GM21360 (cell line): ENCODE measurements around the gene ROM1.
"Not testable (repeated sequence)": the region's sequence is repeated elsewhere in the genome, so short reads cannot be mapped to it uniquely, and the experiment has no call there.

Experiments used
- ATAC-seq: cut with Tn5 transposase; IDR thresholded peaks from one replicate; pipeline ENCODE4 v1.9.1; 2021; ENCODE audit warnings: mild to moderate bottlenecking, moderate library complexity; ENCODE audit not compliant: unreplicated experiment

ROM1 gene

DNA sequence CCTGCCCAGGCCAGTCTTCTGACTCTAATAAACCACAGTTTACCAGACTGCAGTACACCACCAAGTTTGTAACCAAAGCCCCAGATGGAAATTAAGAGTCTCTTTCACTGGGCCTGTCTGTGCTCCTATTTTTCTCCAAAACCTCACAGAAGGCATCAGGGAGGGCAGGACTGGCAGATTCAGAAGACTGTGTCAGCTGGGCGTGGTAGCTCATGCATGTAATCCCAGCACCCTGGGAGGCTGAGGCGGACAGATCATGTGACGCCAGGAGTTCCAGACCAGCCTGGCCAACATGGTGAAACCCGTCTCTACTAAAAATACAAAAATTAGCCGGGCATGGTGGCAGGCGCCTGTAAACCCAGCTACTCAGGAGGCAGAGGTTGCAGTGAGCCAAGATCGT lies 27.7 kb upstream of the ROM1 start:
- ATAC-seq: not testable (repeated sequence)

DNA sequence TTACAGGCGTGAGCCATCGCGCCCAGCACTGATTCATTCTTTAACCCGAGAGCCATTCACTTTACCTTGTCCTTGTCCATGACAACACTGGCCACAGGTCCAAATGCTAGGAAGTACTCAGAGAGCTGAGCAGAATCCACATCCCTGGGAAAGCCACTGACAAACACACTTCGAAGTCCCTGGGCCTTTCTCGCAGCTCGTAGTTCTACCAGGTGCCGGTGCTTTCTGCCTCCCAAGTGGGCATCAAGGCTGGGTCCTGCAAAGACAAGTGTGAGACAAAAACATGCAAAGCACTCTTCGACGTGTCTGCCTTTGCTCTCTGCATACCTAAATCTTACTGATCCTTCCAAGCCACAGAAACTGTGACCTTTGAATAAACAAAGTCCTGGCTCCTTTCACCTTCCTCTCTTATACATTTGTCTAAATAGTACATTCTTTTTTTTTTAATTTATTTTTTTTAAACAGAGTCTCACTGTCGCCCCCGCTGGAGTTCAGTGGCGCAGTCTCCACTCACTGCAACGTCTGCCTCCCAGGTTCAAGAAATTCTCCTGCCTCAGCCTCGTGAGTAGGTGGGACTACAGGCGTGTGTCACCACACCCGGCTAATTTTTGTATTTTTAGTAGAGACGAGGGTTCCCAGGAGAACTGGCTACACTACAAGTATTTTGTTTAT lies 24.0 kb upstream of the ROM1 start:
- ATAC-seq: no peak

DNA sequence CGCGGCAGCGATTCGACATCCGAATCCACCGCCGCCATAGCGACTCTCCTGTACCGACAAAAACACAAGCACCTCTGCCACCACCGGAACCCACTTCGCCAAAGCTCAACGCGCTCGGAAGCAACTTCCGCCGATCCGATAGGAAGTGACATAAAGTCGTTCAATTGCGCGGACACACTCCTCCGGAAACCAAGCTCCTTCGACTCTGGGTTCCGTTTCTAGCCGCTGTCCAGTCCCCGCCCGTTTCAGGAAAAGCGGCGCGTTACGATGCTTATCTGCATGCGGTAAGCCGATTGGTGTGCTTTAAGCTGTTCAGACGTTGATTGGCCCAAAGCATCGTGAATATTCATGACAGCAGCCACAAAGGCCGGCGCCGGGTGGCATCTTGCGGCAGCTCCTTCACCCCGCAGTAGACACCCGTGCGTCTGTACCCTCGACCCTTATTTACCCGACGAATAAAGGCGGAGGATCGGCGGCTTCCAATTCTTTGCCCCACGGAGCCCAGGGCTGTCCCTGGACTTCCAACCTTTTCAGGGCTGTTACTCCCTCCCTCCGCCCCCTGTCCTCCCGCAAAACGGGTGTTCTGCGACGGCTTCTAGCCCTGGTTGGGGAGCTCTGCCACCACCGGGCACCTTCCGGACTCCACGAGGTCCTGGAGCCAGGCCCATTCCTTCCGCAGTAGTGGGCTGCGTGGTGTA lies 21.5 kb upstream of the ROM1 start, which contains the start of gene TUT1:
Gene TUT1 (minus strand): TSS at position 76 of the 698 bp plus-strand sequence. CDS start 38 bp downstream, at position 38.
- ATAC-seq: peak; percentile 82

DNA sequence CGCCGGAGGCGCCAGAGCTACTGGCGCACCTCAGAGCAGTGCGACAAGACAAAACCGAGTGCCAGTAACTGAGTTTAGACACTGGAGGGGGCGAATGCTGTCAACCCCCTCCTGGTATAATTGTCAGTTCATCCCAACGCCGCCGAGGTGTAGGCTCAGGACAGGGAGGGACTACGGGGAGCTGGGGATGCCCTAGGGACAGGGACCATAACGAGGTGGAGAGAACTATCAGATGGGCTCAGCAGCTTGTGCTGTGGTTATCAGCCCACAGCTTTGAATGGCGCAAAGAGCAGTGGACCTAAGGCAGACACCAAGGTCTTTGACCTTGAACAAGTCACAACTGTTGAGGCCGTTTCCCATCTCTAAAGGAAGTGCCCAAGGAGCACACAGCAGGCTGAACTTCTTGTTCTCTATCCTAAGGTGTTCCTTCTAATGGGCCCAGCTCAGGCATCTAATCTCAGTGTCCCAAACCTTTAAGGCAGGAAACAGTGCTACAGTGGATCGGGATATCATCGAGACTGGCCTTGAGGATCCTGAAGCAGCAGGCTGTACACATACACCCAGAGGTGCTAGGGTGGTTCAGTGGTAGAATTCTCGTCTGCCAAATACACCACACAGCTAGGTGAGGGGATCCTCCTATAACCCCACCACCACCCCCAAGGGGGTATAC lies 20.8 kb upstream of the ROM1 start:
- ATAC-seq: no peak

DNA sequence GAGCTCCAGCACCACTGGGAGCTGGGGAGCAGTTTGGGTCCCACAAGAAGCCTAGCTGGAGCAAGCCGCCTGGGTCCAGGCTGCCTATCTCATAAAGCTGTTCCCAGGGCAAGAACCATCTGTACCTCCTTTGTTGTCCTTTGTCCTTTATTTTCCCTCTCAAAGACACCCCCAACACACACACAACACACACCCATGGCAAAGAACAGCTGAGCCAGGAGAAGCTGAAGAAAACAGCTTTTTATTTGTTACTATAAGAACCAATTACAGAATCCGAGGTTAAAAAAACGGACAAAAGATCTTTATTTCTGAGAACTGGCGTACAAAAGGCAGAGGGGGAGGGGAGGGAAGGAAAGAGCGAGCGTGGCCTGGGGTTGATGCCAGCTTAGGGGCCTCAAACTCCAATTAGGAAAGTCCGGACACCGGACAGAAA lies 20.1 kb upstream of the ROM1 start:
- ATAC-seq: no peak

DNA sequence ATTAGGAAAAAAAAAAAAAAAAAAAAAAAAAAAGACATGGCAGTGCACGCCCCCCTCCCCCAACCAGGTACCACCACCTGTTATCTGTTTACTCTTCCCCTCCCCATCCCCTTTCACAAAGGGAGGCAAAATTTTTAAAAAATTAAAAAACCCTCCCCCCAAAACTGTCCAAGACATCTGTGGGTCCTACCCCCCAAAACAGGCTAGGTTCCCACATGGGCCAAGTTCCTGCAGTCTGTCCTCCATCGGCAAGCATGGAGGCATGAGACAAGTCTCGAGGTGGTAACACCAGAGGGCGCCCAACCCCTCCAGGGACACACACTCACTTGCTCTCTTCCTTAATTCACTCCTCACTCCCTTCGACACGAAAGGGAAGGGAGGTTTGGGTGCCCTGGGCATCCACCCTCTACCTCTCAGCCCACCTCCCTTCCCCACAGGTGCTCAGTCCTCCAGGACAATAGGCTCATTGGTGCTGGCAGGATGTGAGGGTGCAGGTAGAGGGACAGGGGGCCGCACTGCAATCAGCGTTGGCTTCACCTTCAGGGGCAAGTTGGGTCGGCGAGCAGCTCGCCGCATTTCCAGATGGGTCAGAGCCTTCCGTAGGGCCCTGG lies 19.5 kb upstream of the ROM1 start:
- ATAC-seq: no peak

DNA sequence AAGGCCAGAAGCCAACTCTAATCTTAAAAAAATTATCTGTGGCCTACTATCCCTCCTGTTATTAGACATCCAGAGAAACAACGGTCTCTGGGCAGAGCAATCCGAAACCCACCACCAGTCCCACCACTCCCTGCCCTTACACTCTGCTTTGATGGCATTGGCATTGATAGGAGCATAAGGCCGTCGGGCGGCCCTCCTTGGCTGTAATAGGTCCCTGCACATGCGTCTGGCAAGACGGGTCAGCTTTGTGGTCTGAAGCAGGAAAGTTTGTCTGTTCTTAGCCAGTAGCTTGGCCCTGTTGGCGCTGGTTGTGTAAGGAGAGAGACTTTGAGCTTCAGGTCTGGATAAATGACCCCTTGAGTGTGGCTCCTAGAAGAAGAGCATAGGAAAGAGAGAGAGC lies 17.9 kb upstream of the ROM1 start:
- no peak for ATAC-seq

DNA sequence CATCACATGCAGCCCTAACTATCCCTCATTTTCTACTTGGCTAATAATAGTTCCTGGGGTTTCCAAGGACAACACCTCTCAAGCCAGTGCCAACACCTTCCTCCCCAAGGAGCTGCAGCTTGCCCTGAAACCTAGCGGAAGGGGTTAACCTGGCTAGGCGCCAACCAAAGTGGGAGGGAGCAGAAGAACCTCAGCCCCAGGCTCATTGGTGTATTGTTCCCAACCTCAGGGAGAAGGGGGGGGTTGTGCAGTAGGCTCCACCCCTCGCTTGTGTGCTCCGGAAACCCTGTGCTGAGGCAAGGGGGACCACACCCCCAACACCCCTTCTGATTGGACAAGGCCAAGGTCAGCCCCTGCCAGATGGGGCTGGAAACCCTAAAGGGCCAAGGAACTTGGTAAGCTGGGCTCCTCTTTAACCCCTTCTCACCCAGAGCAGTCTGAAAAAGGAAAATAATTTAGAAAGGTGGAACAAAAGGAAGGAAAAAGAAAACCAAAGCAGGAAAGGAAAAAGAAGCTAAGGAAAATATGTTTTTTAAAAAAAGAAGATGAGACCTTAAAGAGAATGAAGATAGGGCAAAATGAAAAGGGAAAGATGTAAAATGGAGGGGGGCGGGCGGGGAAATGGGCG lies 13.9 kb upstream of the ROM1 start:
- peak; percentile 46 for ATAC-seq

DNA sequence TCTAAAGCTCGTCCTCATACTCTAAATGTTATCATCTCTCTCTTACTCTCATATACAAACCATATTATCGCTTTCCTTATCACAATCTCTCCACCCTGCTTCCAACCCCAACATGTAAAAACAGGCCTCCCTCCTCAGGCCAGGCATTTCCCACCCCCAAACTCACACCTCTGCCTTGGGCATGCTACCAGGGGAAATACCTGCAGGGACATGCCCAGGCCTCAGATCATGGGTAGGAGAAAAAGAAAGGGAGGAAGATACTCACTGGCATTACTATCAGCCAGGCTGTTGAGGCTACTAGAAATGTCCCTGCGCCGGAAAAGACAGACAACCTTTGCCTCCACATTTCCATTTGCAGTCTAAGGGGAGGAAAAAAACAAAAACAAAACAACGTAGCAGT lies 13.2 kb upstream of the ROM1 start:
- ATAC-seq: no peak

DNA sequence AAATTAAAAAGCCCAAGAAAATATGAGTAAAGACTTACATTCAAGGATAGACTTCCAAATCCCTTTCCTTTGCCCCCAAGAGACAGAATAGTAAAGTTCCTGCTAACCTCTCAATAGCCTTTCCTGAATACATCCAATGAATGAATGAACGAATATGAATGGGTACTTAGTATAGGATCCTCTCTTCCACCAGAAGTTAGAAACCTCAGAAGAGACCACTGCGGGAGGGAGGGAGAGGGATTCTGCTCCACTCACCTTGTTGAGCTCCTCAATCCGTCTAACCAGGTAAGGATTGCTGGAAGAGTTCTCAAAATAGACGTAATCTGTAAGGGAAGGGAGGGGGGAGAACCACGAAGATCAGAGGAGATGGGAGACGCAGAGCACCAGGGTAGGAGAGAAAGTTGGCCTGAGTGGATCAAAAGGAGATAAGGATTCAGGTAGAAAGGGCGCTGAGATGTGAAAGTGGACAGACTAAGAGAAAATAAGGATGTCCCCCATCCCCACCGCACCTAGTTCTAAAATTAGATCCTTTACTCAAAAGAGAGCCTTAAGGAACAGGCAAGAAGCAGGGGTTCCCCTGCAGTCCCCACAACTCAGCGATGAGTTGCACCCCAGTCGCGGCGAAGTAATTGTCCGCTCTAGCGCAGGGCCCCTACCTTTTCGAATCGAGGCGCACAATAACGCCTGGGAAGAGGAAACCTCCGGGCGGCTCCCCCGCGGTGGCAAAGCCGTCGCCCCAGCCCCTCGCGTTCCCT lies 12.5 kb upstream of the ROM1 start:
- ATAC-seq: no peak

DNA sequence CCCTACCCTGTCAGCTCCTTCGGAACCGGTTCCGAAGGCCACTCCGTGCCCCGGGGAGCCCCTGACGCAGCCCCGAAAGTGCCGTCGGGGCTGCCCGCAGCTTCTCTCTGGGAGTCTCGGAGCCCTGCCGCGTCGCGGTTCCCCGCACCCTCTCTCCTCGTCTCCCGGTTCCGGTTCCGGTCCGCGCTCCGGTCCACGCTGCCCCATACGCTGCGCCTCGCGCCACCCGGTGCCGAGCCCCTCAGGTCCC lies 12.0 kb upstream of the ROM1 start:
- ATAC-seq: no peak

DNA sequence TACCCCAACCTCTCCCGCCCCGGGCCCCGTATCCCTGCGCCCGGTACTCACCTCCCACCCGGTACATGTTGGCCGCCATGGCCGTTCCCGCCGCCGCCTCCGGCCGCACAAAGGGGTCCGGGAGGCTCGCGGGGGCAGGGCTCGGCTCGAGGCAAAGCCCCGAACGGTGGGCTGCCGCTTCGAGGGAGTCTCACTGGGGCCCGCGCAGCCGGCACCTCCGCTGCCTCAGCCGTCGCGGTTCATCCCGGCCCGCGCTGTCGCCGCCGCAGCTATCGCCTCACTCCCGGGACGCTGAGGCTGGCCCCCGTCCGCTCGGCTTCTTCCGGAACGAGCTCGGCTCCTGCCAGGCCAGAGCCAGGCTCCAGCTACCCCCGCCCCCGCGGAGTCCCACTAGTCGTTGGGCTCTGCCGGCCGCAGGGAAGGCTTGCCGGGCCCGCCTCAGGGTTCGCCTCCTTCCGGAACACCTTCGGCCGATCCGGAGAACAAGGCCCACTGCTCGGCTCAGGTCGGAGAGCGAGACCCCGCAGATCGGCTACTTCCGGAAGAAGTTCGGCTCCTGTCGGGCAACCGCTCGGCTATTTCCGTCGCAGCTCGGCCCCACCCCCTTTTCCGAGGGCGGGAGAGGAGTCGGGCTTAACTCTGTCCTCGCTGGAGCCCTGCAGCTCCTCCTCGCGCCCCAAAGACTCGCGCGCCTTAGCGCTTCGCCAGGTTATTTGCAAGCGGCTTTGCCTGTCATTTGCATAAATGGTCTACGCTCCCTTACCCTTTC lies 11.5 kb upstream of the ROM1 start, which contains the start of gene MTA2:
Gene MTA2 (minus strand): TSS at position 494 of the 769 bp plus-strand sequence. CDS start 415 bp downstream, at position 79.
- ATAC-seq: peak; percentile 67

DNA sequence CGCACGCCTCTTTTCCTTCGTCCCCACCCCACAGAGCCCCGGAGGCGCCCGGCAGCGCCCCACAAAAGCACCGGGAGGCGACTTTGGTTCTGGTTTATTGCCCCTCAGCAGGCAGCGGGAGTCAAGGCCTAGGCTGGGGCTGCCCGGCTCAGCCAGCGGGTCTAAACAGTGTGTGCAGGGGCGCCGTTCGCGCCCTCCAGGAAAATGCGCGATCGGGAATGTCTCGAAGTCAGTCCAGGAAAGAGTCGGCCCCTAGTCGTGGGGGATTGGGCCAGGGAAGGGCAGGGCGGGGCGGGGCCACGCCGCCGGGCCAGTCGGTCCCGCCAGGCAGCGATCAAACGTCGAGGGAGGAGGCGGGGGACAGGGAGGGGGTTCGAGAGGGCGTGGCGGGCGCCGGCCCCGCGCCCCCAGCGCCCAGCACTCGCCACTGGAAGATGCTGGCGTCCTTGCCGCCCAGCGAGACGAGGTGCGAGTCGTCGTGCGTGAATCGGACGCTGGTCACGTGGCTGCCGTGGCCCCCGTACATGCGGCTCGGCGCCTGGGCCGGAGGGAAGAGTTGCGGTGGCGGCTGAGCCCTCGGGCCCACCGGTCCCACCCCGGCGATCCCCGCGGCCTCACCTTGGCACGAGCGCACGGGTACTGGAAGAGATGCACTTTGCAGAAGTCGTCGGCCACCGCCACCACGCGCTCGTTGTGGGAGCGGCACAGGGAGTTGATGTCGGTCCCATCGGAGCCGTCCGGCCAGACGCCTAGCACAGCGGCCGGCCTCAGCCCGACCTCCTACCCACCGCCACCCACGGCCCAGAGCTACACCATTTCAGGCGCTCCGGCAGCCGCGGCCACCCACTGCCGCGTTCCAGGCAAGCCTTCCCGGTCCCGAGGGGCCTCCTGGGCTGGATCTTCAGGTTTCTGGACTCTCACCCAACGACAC lies 10.7 kb upstream of the ROM1 start:
- no peak for ATAC-seq

DNA sequence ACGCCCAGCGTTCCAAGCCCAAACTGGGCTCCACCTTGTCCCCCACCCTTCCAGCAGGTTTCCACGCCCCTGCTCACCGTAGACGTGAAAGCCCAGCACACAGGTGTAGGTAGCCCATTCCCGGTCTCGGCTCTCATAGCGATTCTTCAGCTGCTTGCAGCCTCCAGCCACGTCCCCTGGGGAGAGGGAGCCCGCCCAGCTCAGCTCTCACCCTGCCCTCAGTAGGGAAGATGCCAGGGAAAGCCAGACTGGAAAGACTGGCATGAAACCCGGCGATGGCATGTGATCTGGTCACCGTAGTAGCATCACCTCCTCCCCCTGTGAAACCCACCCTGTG lies 10.0 kb upstream of the ROM1 start:
- ATAC-seq: no peak

DNA sequence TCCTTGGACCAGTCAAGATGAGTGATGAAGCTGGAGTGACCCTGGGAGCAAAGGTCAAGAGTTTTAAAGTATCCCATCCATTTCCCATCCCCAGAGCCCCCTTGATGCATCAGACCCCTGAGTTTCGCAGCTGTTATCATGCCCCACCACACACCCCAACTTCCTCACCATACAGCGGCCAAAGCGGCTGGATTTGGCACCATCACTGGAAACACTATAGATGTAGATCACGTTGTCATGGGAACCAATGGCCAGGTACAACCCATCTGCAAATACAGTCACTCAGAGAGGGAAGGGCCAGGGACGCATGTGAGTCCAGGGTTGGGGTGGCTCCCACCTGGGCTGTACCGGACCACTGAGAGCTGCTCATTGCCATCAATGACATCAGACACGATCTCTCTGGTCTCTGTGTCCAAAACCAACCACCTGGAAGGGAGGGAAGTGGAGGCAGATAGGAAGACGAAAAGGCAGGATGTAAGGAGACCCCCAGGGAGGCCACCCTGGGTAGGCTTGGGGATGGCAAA lies 9.2 kb upstream of the ROM1 start:
- no peak for ATAC-seq

DNA sequence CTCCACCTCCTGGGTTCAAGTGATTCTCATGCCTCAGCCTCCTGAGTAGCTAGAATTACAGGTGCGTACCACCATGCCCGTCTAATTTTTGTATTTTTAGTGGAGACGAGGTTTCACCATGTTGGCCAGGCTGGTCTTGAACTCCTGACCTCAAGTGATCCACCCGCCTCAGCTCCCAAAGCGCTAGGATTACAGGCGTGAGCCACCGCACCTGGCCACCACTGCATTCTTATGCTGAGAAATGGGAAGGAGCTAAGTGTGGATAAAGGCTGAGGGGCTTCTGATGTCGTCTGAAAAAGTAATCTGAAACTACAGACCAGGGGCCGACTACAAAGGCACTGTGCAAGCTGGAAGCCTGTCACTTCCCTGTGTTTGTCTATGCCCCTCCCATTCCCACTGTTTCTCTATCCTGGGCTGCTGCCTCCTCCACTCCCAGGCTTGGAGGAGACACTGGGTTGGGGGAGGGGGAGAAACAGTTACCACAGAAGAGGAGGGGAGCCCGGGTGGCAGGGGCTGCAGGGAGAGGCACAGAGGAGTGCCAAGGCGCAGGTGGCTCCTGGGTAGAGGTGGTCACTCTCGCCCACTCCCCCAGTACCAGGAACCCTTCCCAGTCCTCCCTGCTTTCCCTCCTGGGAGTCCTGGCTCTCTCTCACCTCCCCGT lies 8.5 kb upstream of the ROM1 start:
- ATAC-seq: no peak

DNA sequence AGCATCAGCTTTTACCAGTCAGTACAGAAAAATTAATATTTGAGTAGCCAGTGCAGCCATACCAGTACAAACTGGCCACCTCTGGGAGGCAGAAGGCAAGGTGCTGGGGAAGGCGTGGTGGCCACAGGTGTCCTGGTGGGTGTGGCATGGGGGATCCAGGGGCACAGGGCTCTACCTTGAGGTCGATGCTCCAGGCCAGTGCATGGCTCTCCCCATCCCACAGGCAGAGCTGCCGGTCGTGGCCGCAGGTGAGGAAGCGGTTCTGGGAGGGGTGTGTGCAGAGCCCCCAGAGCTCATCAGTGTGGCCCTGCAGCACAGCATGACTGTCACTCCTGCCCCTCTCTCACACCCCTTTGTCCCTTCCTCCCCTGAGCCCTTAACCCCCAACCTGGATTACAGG lies 7.6 kb upstream of the ROM1 start:
- no peak for ATAC-seq

DNA sequence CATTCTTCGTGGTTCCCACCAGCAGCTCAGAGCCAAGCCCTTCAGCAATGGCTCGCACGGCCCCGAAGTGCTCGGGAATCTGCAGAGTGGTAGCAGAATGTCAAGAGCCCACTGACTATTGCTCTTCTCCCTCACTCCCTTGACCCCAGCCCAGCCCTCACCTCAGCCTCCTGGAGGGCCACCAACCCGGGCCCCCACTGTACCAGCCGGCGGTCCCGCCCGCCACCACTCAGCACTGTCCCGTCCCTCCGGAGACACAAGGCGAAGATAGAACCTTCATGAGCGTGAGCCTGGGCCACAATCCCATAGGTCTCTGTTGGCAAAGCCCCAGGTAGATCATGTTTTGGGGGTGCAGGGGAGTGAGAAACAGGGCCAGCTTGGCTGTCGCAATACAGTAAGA lies 7.2 kb upstream of the ROM1 start:
- ATAC-seq: no peak
